Fibroblast of villous mesenchyme (primary cell): ENCODE results near the gene TKT. TPM values are rescaled to one million over a fixed set of nuclear protein-coding genes. Genes with fewer than 3 reads are reported as not detected.

Experiments
- DNase-seq: peaks from one replicate; pipeline ENCODE4 v3.0.0-alpha.2; 2010; ENCODE audit warnings: low read depth
- H3K4me3 ChIP-seq: 2 replicates; pipeline ENCODE4 v1.5.1; 2011; ENCODE audit warnings: low read depth, mild to moderate bottlenecking, low read length
- CTCF ChIP-seq: IDR thresholded peaks from 2 replicates; pipeline ENCODE4 v1.5.1; 2012; ENCODE audit warnings: low read depth, mild to moderate bottlenecking, low read length; ENCODE audit not compliant: insufficient read depth
- total RNA-seq: library from RNA; depleted of rRNA; stranded (reverse); fragments of >200 nt; gene quantifications from 2 replicates; pipeline ENCODE4 v1.2.3, GENCODE V29; 2012

Gene TKT
- total RNA-seq, 1 donor, result 591 TPM

GRCh38 chr3:53211706-53212702 is 43.8 kb downstream of the TKT start:
- no peak overlapping the region for H3K4me3 ChIP-seq
- TF ChIP-seq CTCF, result no peak
- no peak for DNase-seq

DNA sequence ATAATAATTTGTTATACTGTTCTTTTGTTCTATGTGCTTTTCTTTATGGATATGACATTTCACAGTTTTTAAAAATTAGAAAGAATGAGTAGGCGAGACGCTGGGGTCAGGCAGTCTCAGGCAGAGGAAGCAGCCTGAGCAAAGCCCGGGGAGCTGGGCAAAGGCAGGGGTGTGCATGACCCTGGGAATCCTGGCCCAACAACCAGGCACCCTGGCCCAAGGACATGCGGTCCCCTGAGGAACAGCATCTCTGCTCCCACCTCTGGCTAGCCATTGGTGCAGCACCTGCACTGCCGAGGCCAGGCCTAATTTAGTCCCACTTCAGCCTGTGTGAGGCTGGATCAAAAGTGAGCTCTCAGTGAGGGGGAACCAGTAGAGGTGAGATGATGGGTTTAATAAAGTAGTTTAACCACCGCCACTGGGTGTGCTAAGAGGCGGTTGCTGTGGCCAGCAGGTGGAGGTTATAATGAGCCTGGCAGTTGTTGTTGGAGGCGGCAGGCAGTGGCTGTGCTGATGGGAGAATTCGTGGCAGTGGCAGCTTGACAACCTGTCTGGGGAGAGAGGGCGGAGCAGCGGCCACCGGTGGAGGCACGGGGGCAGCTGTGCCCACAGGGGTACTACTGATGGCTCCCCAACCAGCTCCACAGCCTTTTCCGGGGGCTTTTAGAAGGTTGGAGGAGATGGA is 53.3 kb downstream of the TKT start:
- no peak overlapping the region for H3K4me3 ChIP-seq
- TF ChIP-seq CTCF, result no peak
- DNase-seq, result no peak

GRCh38 chr3:53200501-53201498 is 55.0 kb downstream of the TKT start:
- no peak overlapping the region for H3K4me3 ChIP-seq
- TF ChIP-seq CTCF, result no peak
- DNase-seq, result no peak

DNA sequence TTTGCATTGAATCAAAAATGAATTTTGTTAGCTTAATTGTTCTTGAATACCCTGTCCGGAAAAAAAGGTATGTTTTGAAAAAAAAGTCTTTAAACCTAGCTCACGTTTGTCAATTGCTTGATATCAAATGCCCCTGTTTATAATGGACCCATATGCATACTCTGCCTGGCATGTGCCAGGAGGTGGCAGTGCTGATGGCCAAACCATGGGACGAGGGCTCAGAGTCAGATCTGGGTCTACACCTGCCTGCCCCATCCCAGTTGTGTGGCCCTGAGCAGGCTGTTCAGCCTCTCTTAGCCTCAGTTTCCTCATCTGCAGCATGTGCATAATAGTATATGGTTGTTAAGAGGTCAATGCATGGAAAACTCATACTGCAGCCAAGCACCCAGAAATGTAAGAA is 56.0 kb downstream of the TKT start:
- DNase-seq, result no peak

GRCh38 chr3:53198996-53199395 is 56.8 kb downstream of the TKT start:
- no peak overlapping the region for H3K4me3 ChIP-seq
- no peak for DNase-seq
- TF ChIP-seq CTCF, result no peak

More for the DNA sequence above, 56.0 kb downstream of the TKT start:
- TF ChIP-seq CTCF, result no peak
- H3K4me3 ChIP-seq, result no peak overlapping the region
